G401.6 (cell line): ENCODE results near the gene RBM38.
"Not testable (repeated sequence)": the region's sequence is repeated elsewhere in the genome, so short reads cannot be mapped to it uniquely, and the experiment has no call there.

Experiments used
- FAIRE-seq: peaks from 2 replicates; lab custom pipeline; 2012; peaks lifted over from hg19 to GRCh38; lab: Jason Lieb, UNC

The RBM38 gene

DNA sequence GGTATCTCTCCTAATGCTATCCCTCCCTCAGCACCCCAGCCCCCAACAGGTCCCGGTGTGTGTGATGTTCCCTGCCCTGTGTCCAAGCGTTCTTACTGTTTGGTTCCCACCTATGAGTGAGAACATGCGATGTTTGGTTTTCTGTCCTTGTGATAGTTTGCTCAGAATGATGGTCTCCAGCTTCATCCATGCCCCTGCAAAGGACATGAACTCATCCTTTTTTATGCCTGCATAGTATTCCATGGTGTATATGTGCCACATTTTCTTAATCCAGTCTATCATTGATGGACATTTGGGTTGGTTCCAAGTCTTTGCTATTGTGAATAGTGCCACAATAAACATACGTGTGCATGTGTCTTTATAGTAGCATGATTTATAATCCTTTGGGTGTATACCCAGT, 28.3 kb downstream of the RBM38 start:
- not testable (repeated sequence) for FAIRE-seq

- FAIRE-seq: no peak
These were observed 29.5 kb downstream of the RBM38 start for GRCh38 chr20:57420571-57421252.

- FAIRE-seq: no peak
These were observed 30.3 kb downstream of the RBM38 start for GRCh38 chr20:57421253-57422220.

DNA sequence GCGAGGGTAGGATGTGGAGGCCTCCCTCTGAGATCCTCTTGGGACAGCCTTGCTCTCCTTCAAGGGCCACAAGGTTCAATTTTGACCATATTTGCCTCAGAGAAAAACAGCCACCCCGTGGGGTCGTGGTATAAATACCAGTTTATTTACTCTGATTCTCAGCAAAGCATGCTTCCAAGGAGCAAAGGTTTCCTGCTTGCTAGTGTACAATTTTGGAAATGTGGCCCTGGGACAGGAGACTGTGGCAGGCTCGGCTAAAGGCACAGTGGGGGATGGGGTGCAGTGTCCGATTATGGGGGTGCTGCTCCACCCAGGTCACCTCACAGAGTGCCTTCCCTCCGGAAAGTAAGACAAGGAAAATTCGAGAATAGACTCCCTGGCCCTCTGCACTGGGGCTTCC, 31.1 kb downstream of the RBM38 start:
- no peak for FAIRE-seq

- no peak for FAIRE-seq
These were observed 34.2 kb downstream of the RBM38 start for GRCh38 chr20:57425150-57426013.

GRCh38 chr20:57426271-57426689, 35.1 kb downstream of the RBM38 start:
- no peak for FAIRE-seq

DNA sequence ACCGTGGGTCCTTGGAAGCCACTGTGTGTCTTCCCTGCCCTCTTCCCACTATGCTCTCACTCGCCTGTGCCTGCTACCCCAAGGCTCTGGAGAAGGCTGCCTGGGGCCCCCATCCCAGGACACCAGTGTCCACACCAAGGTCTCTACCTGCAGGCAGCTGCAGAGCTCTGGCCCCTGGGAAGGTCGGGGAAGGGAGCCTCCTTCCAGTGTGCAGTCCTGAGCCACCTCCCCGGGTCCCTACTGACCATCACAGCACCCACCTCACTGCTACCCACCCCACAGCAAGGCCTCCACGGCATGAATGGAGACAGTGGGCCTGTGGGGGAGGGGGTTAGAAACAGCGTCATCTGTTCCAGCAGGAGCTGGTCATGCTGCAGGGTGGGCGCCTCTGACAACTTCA, 35.6 kb downstream of the RBM38 start:
- no peak for FAIRE-seq

GRCh38 chr20:57428324-57429158, 37.3 kb downstream of the RBM38 start:
- no peak for FAIRE-seq

DNA sequence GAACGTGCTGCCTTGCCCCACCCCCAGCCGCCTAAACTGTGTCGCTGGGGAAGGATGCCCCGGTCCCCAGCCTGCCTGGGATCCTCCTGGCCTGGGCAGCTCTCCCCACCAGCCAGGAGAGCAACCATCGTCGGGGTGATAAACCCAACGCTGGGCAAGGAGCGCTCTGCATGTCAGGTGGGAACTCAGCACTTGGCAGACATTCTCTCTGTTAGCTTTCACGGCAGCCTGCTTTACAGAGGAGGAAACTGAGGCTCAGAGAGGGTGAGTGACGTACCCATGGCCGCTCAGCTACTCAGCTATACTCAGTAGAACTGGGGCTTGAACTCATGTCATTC, 37.9 kb downstream of the RBM38 start:
- FAIRE-seq: no peak

- FAIRE-seq: no peak
These were observed 38.5 kb downstream of the RBM38 start for GRCh38 chr20:57429580-57430200.

GRCh38 chr20:57430201-57430596, 39.0 kb downstream of the RBM38 start:
- not testable (repeated sequence) for FAIRE-seq

DNA sequence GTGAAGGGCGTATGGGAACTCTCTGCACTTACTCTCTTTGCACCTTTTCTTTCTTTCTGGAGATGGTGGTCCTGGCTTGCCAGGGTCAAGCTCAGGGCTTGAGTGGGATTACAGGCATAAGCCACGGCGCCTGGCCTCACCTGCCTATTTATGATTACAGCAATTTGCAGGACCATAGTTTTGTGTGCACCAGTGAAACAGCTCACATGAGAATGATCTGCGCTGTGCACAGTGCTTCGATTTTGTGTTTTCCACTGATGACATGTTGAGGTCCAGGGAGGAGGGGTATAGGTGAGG, 40.3 kb downstream of the RBM38 start:
- FAIRE-seq: no peak

GRCh38 chr20:57432480-57432861, 41.3 kb downstream of the RBM38 start:
- FAIRE-seq: no peak

GRCh38 chr20:57432862-57433491, 41.8 kb downstream of the RBM38 start:
- no peak for FAIRE-seq

GRCh38 chr20:57433657-57434389, 42.6 kb downstream of the RBM38 start:
- FAIRE-seq: no peak

DNA sequence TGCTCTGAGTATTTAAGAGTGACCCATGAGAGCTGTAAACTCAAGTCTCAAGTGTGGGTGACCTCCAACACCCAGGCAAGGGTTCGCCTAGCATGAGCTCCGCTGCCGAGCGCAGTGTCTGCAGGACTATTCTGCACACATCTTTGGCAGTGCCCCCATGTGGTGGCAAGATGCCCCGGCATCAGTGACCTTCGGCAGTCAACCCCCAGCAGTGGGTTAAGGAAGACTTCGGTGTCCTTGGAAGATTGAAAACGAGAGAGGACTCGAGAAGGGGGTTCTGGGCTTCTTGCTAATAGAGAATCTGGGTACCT, 43.1 kb downstream of the RBM38 start:
- FAIRE-seq: no peak

DNA sequence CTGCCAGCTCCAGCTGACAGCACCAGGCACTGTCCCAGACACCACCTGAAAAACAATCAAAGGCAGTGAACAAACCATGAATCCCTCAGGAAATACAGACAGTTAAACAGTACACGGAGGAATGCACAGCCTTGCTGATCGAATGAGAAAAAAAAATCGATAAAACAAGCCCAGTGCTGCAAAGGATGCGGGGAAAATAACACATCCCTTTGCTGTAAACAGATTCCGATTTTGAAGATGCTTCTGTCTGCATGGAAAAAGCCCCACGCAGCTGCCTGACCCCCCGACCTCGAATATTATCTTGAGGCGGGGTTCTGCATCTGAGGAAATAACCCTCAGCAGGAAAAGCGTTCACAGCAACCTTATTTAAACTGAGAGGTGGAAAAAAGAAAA, 43.9 kb downstream of the RBM38 start:
- no peak for FAIRE-seq

- no peak for FAIRE-seq
These were observed 44.5 kb downstream of the RBM38 start for GRCh38 chr20:57435498-57436222.

GRCh38 chr20:57436223-57436545, 45.0 kb downstream of the RBM38 start:
- no peak for FAIRE-seq

DNA sequence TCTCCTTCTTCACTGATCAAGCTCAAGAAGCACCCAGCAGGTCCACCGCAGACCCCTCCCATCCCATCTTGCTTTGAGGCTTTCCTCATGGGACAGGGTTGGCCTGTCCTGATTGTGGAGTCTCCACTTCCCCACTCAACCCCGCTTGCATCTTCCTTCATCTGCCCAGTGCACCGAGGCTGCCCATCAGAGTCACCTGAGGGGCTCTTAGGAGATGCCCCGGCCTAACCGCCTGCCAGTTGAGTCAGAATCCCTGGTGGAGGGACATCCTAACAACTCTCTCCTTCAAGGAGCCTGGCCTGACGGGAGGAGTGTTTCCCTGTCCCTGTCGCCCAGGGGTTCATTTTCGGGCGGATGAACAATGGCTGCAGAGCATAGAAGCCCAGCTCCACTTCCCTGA, 46.1 kb downstream of the RBM38 start:
- no peak for FAIRE-seq
